GM19452 (cell line): ENCODE measurements around the gene IQSEC3.
"Not testable (repeated sequence)": the region's sequence is repeated elsewhere in the genome, so short reads cannot be mapped to it uniquely, and the experiment has no call there.

Experiments used
- ATAC-seq: cut with Tn5 transposase; IDR thresholded peaks from one replicate; pipeline ENCODE4 v1.9.1; 2021; ENCODE audit not compliant: unreplicated experiment

The IQSEC3 gene

DNA sequence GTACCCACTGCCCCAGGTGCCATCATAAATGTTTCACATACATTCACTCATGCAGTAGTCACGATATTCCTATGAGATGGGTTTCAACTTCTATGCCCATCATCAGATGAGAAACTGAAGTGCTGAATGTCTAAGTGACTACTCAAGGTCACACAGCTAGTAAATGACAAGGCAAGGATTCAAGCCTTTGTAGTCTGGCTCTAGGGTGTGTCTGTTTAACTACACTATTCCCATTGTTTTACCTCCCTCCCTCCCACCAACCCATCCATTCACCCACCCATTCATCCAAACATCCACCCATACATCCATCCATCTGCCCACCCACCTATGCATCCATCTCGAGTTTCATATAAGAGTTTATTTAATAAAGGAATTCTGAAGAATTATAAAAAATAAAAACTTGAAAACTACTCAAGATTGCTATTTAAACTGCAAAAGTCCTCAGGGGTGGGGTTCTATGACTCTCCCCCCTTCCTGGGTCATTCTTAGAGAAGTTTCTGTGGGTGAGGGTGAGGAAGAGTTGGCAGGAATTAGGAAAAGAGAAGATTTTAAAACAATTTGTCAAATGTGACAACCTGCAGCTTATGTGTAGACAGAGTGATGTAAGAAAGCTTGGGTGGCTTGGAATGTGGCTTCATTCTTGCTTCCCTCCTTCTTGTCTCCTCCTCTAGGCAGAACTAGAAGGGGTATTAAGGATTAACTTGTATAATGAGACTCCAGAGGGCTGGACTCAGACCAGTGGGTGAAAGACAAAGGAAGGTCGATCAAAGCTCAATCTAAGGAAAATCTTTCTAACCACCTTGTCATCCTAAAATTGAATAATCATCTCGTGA lies 13.4 kb upstream of the IQSEC3 start:
- not testable (repeated sequence) for ATAC-seq

DNA sequence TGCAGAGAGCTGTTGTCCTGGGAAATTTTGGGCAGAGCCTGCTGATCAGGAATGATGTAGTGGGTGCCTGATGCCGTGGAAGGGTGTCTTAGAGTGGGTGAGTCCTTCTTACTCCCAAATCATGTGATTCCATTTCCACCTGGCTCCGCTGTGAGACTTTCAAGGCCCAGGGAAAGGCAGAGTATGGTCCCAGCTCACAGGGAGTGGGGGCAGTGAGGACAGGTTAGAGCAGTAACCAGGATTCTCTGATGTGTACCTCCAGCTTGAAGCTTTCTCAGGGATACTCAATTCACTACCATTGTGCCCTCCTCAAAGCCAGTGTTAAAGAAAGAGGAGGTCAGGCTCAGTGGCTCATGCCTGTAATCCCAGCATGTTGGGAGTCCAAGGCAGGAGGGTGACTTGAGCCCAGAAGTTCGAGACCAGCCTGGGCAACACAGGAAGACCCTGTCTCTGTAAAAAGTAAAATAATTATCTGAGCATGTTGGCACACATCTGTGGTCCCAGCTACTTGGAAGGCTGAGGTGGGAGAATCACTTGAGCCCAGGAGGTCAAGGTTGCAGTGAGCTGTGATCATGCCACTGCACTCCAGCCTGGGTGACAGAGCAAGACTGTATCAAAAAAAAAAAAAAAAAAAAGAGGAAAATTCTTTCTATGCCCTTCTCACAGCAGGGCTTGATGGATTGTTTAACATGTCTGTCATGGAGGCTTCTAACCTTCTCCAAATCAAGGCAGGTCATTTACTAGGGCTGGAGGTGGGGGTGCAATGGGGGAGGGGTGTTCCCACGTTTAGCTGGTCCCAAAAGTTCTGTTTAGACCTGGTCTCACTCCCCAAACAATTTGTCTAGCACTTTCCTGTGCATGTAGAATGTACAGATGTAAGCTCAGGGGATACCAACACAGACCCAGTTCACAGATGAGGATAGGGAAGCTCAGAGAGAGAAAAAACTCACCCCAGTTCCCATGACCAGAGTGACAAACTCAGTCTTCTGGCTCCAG lies 12.5 kb upstream of the IQSEC3 start:
- no peak for ATAC-seq

DNA sequence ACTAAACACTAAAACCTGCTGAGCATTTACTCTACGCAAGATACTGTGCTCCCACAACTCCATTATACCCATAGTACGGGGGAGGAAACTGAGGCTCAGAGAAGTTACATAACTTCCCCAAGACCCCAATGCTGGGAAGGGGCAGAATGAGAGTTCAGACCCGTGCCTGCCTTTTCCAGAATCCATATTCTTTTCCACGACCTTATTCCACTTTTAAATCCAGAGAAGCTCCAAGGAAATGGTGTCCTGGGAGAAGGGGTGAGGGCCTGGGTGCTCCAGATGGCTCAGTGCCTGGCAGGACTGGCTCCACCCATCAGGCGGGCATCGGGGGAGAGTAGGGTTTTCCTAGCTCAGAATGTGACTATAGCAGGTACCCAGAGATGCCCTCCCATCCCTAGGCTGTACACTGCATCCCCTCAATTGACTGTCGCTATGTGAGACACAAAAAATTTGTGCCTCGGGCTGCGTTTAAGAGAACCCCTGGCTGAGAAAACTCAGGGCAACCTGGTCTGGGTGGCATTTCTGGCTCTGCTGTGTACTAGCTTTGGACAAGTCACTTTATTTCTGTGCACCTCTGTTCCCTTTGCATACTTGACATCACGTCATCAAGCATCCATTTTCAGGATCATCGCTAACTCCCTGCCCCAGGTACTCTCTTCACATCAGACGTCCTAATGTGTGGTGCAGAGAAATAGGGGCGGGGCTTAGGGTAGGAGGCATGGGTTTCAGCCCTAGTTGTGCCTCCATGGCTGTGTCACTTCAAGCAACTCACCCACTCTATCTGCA lies 11.6 kb upstream of the IQSEC3 start:
- no peak for ATAC-seq

DNA sequence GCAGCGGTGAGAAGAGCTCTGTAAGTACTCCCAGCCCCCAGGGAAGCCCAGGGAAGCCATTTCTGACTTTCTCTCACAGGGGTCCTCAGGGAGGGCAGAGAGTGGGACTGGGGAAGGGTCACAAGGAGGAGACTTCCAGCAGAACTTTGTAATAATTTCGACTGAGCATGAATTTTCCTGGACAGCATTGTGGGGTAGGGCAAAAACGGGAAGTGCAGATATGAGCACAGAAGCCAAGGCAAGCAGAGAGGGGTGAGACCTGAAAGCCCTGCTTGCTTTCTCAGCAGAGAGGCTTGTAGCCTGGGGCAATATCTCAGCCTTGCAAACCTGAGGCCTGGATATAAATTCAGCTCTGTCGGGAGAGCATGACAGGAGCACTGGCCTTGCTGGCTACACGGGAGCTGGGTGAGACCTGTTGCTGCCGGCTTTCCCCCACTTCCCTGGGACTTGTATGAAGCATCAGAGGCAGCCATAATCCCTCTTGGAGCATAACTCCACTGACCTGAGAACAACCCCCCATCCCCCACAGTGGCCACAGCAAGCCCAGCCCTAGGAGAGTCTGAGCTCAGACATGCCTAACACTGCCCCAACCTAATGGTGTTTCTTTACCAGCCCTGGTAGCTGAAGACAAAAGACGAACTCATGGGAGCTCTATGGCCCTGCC lies 9.8 kb upstream of the IQSEC3 start:
- no peak for ATAC-seq

DNA sequence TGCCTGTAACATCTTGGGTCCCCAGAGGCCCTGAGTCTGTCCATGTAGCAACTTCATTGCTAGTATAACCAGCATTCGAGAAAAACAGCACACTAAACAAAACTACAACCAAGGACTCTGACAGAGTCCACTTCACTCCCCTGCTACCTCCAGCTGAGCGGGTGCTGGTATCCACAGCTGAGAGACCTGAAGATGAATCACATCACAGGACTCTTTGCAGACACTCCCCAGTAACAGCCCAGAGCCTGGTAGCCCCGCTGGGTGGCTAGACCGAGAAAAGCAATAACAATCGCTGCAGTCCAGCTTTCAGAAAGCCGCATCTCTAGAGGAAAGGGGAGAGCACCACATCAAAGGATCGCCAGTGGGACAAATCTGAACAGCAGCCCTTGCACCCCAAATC lies 9.0 kb upstream of the IQSEC3 start:
- no peak for ATAC-seq

DNA sequence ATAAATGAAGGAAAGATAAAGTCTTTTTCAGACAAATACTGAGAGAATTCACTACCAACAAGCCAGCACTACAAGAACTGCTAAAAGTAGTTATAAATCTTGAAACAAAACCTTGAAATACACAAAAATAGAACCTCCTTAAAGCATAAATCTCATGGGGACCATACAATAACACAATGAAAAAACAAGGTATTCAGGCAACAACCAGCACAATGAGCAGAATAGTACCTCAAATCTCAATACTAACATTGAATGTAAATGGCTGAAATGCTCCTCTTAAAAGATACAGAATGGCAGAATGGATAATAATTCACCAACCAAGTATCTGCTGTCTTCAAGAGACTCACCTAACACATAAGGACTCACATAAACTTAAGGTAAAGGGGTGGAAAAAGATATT lies 7.7 kb upstream of the IQSEC3 start:
- no peak for ATAC-seq

DNA sequence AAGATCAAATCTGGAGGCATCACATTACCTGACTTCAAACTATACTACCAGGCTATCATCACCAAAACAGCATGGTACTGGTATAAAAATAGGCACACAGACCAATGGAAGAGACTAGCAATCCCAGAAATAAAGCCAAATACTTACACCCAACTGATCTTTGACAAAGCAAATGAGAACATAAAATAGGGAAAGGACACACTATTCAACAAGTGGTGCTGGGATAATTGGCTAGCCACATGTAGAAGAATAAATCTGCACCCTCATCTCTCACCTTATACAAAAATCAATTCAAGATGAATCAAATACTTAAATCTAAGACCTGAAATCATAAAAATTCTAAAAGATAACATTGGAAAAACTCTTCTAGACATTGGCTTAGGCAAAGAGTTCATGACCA lies 4.7 kb upstream of the IQSEC3 start:
- not testable (repeated sequence) for ATAC-seq

DNA sequence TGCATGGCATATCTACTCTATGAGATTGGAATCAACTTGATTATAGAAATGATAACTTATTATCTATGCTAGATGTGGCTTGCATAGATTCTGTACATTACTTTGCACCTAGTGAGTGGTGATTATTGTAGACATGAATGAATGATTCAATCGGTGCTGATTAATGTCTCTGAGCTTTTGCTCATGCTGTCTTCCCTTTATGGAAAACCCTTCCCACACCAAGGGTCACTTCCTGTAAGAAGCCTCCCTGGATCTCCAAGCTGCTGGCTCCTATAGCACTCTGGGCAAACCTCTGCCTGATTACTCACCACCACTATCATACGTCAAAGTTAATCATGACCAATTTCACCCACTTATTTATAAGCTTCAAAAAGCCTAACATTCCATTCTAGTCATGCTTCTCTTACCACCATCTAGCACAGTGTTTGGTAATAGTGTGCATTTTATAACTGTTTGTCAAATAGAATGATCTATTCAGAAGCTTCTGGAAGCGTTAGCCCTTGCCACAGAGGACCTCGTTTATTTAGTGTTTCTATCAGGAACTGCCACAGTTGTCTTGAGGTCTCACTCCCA lies 990 bp upstream of the IQSEC3 start:
- ATAC-seq = not testable (repeated sequence)

DNA sequence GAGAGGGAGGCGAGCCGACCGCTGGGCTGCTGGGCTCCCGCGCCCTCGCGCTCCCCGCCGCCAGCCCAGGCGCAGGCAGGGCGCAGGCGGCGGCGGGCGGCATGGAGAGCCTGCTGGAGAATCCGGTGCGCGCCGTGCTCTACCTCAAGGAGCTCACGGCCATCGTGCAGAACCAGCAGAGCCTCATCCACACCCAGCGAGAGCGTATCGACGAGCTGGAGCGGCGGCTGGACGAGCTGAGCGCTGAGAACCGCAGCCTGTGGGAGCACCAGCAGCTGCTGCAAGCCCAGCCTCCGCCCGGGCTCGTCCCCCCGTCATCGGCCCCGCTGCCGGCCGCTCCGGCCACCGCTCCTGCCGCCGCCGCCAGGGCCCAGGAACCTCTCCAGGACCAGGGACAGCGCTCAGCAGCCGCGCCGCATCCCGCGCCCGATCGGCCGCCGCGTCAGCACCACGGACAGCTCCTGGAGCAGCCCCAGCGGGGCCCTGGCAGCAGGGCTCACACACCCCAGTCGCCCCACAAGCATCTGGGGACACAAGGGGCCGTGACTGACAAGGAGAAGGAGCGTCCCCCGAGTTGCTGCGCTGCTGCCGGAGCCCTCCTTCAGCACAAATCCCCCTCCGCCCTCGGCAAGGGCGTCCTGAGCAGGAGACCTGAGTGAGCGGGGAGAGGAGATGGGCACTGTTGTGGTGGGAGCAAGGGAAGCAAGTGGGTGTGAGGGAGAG lies 376 bp downstream of the IQSEC3 start:
- ATAC-seq = not testable (repeated sequence)

DNA sequence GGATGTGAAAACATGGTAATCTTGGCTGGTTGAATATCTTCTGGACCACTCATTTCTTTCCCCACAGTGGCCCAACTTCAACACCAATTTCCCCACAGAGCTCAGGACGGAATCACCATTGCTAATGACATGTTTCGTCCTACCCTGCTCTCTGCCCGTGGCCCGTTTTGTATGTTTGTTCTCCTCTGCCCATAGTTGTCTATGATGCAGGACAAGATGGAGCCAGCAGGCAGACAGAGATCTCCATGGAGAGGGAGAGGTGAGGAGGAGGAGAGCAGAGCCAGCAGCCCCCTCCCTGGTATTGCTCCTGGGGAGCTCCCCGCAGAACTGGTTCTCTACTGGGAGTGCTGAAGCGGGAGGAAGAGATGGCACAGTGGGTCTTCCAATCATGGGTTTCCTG lies 3.1 kb downstream of the IQSEC3 start:
- ATAC-seq = not testable (repeated sequence)

DNA sequence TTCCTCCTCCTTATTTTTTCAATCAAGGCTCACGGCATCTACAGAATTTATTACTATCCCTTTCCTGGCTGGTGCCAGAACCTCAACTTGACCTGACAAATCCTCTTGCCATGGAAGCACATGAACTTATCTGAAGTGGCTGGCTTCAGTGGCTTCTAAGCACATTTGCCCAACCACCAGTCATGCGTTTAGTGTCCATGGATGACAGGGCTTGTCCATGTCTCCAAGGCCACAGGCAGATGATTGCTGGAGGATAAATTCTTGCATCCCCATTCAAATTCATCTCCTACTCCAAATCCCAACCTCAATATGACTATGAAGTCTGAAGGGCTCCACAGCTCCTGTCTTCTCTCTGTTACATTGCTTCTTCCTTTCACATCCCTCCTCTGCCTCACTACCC lies 4.0 kb downstream of the IQSEC3 start:
- ATAC-seq = not testable (repeated sequence)

DNA sequence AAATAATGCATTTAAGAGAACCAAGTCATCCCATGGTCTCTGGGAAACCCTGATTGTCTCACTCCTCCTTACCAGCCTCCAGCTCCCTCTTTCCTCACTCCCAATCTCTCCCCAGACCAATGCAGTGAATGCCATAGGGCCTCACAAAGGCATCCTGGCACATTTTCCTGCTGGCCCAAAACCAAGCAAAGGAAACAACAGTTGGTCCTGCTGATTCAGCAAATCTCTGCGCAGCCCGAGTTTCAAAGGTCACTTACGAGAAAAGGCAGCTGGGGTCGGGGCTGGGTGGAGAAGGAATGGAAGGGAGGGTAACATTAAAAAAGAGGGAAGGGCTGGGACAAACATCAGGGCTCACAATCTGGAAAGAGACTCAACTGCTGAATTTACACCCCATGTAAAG lies 5.5 kb downstream of the IQSEC3 start:
- ATAC-seq = not testable (repeated sequence)

DNA sequence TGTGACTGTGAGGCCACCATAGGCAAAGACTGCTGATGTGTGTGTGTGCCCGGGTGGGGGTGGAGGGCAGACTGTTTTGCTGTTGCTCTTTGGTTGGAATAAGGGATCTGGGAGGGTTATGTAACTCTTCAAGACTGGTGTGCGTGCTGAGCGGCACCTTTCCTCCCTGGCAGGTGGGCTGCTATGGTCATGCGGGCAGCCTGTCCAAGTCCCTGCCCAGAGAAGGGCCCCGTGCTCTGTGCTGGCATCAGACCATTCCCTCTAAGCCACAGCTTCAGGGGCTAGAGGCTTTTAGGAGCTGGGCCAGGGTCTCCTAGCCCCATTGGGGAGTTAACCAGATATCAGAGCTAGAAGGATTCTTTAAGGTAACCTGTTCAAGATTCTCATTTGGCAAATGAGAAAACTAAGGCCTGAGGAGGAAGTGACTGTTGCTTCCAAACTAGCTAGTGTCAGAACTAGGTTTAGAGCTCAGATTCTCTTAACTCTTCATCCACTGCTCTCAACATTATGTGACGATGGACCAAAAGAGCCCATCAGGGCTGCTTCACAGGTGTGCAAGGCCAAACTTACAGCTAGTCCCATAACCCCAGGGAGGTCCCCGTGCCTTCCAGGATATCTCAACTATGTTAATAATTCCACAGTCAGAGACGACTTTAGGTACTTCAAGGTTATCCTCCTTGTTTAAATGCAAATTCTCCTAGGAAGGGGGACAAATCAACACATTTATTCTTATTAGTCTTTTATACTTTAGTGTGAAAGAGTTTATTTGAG lies 8.0 kb downstream of the IQSEC3 start:
- ATAC-seq = not testable (repeated sequence)

DNA sequence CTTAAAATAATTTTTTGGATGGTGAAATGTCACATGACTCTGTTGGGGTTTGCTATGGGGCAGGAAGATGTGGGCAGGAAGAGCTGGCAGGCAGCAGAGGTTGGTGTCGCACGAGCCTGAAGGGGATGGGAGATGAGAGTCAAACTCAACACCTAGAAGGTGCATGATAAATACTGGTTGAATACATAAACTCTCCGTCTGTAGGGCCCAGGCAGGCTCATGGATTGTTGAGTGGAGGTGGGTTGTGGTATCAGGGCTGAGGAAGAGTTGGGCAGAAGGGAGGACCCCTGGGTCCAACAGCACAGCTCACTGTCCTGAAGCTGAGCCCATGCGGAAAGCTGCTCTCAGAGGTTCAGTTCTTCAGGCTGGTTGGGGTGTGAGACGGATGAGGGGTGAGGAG lies 9.0 kb downstream of the IQSEC3 start:
- not testable (repeated sequence) for ATAC-seq

DNA sequence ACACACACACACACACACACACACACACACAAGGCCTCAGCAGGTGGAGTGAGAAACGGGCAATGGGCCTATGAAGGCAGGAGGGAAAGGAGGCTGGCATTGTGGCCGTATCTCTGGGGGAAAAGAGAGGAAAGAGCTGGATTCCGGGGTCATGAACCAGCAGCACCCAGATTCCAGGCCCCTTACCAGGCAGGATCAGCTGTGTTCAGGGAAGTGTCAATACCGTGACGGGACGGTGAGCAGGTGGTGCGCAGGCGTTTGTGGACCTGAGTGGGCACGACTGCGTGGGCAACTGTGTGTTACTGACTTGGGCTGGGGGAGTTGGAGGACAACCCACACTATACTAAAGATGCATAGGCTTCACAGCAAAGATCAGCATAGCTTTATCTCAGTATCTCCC lies 9.5 kb downstream of the IQSEC3 start:
- ATAC-seq = not testable (repeated sequence)

DNA sequence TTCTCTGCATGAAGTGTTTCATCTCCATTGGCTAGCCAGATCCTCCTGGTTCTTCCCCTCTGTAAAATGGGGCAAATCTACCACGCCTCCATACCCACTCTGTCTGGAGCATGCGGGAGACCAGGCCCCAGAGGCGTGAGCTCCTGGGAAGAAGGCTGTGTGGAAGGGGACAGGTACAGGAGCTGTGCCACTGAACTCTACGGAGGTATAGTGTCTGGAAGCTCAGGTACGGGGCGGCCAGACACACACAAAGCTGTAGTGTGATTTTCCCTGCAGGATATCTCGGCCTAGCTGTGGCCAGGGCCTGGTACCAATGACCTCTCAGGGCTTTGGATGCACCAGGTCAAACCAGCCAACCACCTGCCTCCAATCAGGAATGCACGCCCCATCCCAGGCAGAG lies 10.0 kb downstream of the IQSEC3 start:
- ATAC-seq = not testable (repeated sequence)

DNA sequence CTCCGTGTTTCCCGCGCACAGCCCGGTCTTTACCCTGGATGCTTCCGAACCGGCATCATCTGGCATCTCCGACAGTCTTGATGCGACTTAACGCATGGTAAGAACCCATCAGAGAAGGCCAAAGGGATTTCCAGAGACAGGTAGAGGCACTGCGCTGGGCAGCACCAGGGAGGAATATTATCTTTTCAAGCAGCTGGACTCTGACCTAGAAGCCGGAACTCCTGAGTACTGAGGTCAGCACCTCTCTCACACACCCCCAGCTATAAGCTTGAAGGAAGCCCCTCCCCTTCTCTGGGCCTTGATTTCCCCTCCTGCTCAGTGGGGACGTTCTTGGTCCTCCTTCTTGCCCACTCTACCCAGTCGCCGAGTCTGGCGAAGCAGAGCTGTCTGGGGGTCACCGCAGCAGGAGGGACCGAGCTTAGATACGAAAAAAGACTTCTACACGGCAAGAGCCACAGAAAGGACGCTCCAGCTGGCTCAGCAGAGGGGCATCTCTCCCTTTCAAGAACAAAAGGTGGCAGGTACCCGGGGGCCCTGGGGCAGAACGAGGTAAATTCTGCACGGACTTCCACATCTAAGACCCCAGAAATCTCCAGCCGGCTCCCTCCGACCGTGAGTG lies 10.6 kb downstream of the IQSEC3 start:
- ATAC-seq = not testable (repeated sequence)

DNA sequence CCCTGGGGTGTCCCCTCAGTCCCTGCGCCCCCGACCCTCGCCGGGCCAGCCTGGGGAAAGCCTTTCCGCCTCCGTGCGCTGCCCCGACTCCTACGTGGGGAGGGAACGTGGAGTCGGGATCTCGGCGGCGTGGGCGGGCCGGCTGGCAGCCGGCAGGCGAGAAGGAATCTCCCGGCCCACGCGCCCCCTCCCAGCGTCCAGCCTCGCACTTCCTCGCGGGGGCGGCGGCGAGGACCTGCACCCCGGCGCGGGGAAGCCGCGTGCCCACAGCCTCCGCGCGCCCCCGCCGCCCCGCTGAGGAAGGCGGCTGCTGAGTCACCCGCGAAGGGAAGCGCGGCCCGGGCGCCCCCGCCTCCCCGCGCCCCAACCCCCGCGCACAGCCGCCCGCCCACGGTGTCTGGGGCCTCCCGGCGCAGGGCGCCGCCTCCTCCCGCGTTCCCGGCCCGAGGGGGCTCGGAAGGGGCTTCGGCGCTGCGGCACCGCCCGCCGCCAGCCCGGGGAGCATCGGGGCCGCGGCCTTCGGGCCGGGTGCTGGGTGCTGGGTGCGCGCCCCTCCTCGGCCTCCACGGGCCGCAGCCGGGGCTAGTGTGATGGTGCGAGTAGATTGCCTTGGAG lies 11.3 kb downstream of the IQSEC3 start:
- ATAC-seq = not testable (repeated sequence)
